GM23338 (cell line): ENCODE data around the gene CD72. TPM values are rescaled to one million over a fixed set of nuclear protein-coding genes. Genes with fewer than 3 reads are reported as not detected.

ENCODE experiments used
- ATAC-seq: fragments of 200-7000 bp; cut with Tn5 transposase; 3 replicates; pipeline ENCODE4 v1.9.1; 2020
- DNase-seq: peaks from one replicate; pipeline ENCODE4 v3.0.0-alpha.2; 2015; ENCODE audit warnings: low spot score
- H2AFZ ChIP-seq: fragments of 200-600 bp; sonication (generic); 2 replicates; pipeline ENCODE4 v1.8.0; 2016; ENCODE audit warnings: antibody characterized with exemption, mild to moderate bottlenecking, moderate library complexity
- H3F3A ChIP-seq: fragments of 200-600 bp; sonication (generic); replicated peaks from 2 replicates; pipeline ENCODE4 v1.8.0; 2017; ENCODE audit warnings: antibody characterized with exemption, mixed run types, low read depth
- H3K27ac ChIP-seq: fragments of 200-600 bp; sonication (generic); 2 replicates; pipeline ENCODE4 v1.6.1; 2016; ENCODE audit warnings: low read depth
- H3K27me3 ChIP-seq: fragments of 200-600 bp; sonication (generic); 2 replicates; pipeline ENCODE4 v1.8.0; 2016; ENCODE audit warnings: mild to moderate bottlenecking, mixed run types, moderate library complexity; ENCODE audit not compliant: insufficient read depth
- H3K36me3 ChIP-seq: fragments of 200-600 bp; sonication (generic); 2 replicates; pipeline ENCODE4 v1.8.0; 2016; ENCODE audit warnings: mild to moderate bottlenecking; ENCODE audit not compliant: insufficient read depth
- H3K4me1 ChIP-seq: fragments of 200-600 bp; sonication (generic); 2 replicates; pipeline ENCODE4 v1.8.0; 2016; ENCODE audit warnings: mild to moderate bottlenecking, moderate library complexity; ENCODE audit not compliant: insufficient read depth
- H3K4me2 ChIP-seq: fragments of 200-600 bp; sonication (generic); 2 replicates; pipeline ENCODE4 v1.7.1; 2017; ENCODE audit warnings: mixed run types
- H3K4me3 ChIP-seq: fragments of 200-600 bp; sonication (generic); 2 replicates; pipeline ENCODE4 v1.6.1; 2016; ENCODE audit warnings: mixed run types
- H3K79me2 ChIP-seq: fragments of 200-600 bp; sonication (generic); replicated peaks from 2 replicates; pipeline ENCODE4 v1.8.0; 2017; ENCODE audit warnings: mild to moderate bottlenecking; ENCODE audit not compliant: insufficient read depth
- H3K9me2 ChIP-seq: fragments of 200-600 bp; sonication (generic); 2 replicates; pipeline ENCODE4 v1.8.0; 2017; ENCODE audit not compliant: insufficient read depth
- H4K20me1 ChIP-seq: fragments of 200-600 bp; sonication (generic); replicated peaks from 2 replicates; pipeline ENCODE4 v1.8.0; 2017; ENCODE audit warnings: mild to moderate bottlenecking; ENCODE audit not compliant: insufficient read depth
- H3K27ac Mint-ChIP-seq: 2 replicates; pipeline ENCODE4 v1.8.0; 2020; ENCODE audit warnings: inconsistent platforms, mild to moderate bottlenecking, moderate library complexity, mixed read lengths
- H3K27me3 Mint-ChIP-seq: 3 replicates; pipeline ENCODE4 v1.8.0; 2022; ENCODE audit warnings: low read depth, mild to moderate bottlenecking, moderate library complexity, mixed read lengths, inconsistent platforms; ENCODE audit not compliant: insufficient read depth, poor library complexity
- H3K36me3 Mint-ChIP-seq: 3 replicates; pipeline ENCODE4 v1.8.0; 2021; ENCODE audit warnings: low read depth, mild to moderate bottlenecking, inconsistent platforms, moderate library complexity, mixed read lengths
- H3K4me1 Mint-ChIP-seq: 3 replicates; pipeline ENCODE4 v1.8.0; 2020; ENCODE audit warnings: mild to moderate bottlenecking, inconsistent platforms, mixed read lengths
- H3K4me3 Mint-ChIP-seq: 3 replicates; pipeline ENCODE4 v1.8.0; 2021; ENCODE audit warnings: moderate library complexity, mild to moderate bottlenecking, inconsistent platforms, mixed read lengths
- H3K9me3 Mint-ChIP-seq: 3 replicates; pipeline ENCODE4 v1.8.0; 2020; ENCODE audit warnings: moderate library complexity, mild to moderate bottlenecking, inconsistent platforms, mixed read lengths
- CREB1 ChIP-seq: fragments of 250-450 bp; sonication (Bioruptor Pico); IDR thresholded peaks from 2 replicates; pipeline ENCODE4 v1.5.0; 2020; ENCODE audit warnings: low read depth, mild to moderate bottlenecking, moderate library complexity
- EZH2 ChIP-seq: fragments of 200-600 bp; sonication (generic); IDR thresholded peaks from one replicate; pipeline ENCODE4 v1.8.0; 2017; ENCODE audit warnings: antibody characterized with exemption, mild to moderate bottlenecking, low read depth; ENCODE audit not compliant: unreplicated experiment
- EZH2phosphoT487 ChIP-seq: fragments of 200-600 bp; sonication (generic); IDR thresholded peaks from one replicate; pipeline ENCODE4 v1.8.1; 2018; ENCODE audit warnings: antibody characterized with exemption; ENCODE audit not compliant: unreplicated experiment
- JUNB ChIP-seq: IDR thresholded peaks from one replicate; pipeline ENCODE4 v1.6.1; 2016; ENCODE audit warnings: antibody characterized with exemption; ENCODE audit not compliant: unreplicated experiment
- NANOG ChIP-seq: IDR thresholded peaks from 2 replicates; pipeline ENCODE4 v1.6.1; 2016; ENCODE audit warnings: antibody characterized with exemption, borderline replicate concordance
- STAT1 ChIP-seq: IDR thresholded peaks from one replicate; pipeline ENCODE4 v1.6.1; 2016; ENCODE audit warnings: antibody characterized with exemption; ENCODE audit not compliant: unreplicated experiment
- ZNF114 ChIP-seq: fragments of 250-450 bp; sonication (Bioruptor Pico); IDR thresholded peaks from 2 replicates; pipeline ENCODE4 v1.5.0; 2020; ENCODE audit warnings: mild to moderate bottlenecking, moderate library complexity
- ZNF331 ChIP-seq: fragments of 250-450 bp; sonication (Bioruptor Pico); IDR thresholded peaks from 2 replicates; pipeline ENCODE4 v1.5.0; 2020; ENCODE audit warnings: low read depth, mild to moderate bottlenecking, moderate library complexity
- polyA plus RNA-seq: library from polyadenylated mRNA; unstranded; fragments of >200 nt; fragmentation: Nextera tagmentation; extraction: Ambion mirVana; gene quantifications from 2 replicates; pipeline ENCODE4 v1.2.1, GENCODE V29; 2016
- total RNA-seq: library from RNA; depleted of rRNA; stranded (reverse); fragments of >200 nt; shearing (Covaris generic); gene quantifications from 2 replicates; pipeline ENCODE4 v1.2.3, GENCODE V29; 2014
- TF ChIP-seq, protein P1 (sequence below): IDR thresholded peaks from one replicate; pipeline ENCODE4 v1.6.1; 2018; ENCODE audit warnings: antibody characterized with exemption; ENCODE audit not compliant: unreplicated experiment
- TF ChIP-seq, protein P2 (sequence below): IDR thresholded peaks from 2 replicates; pipeline ENCODE4 v1.6.1; 2016; ENCODE audit warnings: antibody characterized with exemption

The CD72 gene
- total and polyA plus RNA-seq, 2 experiments from 2014 or later: 4.7 to 4.8 TPM

DNA sequence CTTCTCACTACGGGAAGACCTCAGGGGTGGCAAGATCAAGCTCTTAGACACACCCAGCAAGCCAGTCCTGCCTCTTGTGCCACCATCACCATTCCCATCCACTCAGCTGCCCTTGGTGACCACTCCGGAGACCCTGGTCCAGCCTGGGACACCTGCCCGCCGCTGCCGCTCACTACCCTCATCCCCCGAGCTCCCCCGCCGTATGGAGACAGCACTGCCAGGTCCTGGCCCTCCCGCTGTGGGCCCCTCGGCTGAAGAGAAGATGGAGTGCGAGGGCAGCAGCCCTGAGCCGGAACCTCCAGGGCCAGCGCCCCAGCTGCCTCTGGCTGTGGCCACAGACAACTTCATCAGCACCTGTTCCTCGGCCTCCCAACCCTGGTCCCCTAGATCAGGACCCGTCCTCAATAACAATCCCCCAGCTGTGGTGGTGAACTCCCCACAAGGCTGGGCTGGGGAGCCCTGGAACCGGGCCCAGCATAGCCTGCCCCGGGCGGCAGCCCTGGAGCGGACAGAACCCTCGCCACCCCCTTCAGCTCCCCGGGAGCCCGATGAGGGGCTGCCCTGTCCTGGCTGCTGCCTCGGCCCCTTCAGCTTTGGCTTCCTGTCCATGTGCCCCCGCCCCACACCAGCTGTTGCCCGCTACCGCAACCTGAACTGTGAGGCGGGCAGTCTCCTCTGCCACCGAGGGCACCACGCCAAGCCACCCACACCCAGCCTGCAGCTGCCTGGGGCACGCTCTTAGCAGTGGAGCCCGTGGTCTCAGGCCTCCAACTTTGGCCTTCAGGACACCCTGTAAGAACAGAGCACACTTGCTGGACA is 9.0 kb downstream of the CD72 start:
- H3K27ac Mint-ChIP-seq: no peak overlapping the region
- peaks cover 7% of the 10 kb centered on the region; the same call in 1 of the 2 replicates for H3F3A ChIP-seq
- no peak overlapping the region for H2AFZ ChIP-seq
- no peak overlapping the region for H3K4me2 ChIP-seq
- no peaks in the 10 kb centered on the region for H3K9me3 Mint-ChIP-seq
- H3K27ac ChIP-seq: no peak overlapping the region
- H3K4me1 ChIP-seq: peaks cover 6% of the 10 kb centered on the region
- no peaks in the 10 kb centered on the region; the same call in none of the 2 replicates for H4K20me1 ChIP-seq
- peaks cover 10% of the 10 kb centered on the region for H3K36me3 Mint-ChIP-seq
- no peaks in the 10 kb centered on the region for H3K9me2 ChIP-seq
- H3K4me3 Mint-ChIP-seq: no peak overlapping the region
- peaks cover 4% of the 10 kb centered on the region; the same call in 1 of the 2 replicates for H3K79me2 ChIP-seq
- peaks cover 2% of the 10 kb centered on the region for H3K27me3 Mint-ChIP-seq
- ATAC-seq (no peak), DNase-seq (no peak)
- H3K4me1 Mint-ChIP-seq: no peaks in the 10 kb centered on the region; the same call in 2 of the 3 replicates
- no peaks in the 10 kb centered on the region for H3K36me3 ChIP-seq
- TF ChIP-seq EZH2phosphoT487 (no peak), ZNF114 (CRISPR knock-in tag) (no peak)
- no peak overlapping the region for H3K4me3 ChIP-seq
- no peaks in the 10 kb centered on the region for H3K27me3 ChIP-seq

DNA sequence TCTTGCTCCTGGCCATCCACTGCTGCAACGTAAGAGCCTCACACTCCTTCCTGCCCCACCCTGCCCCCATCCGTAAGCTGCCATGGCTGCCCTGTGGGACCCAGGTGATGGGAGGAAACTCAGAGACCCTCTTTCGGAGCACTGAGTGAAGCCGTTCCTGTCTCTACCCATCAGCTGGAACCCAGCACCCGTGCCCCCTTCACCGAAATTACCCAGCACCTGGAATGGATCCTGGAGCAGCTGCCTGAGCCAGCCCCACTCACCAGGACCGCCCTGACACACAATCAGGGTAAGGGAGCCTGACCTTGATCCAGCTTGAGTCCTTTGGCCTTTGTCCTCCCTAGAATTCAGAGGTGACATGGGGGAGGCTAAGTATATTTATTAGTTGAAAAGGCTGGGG is 10.0 kb downstream of the CD72 start:
- ATAC-seq (no peak), DNase-seq (no peak)
- H3K4me1 Mint-ChIP-seq: peaks cover 3% of the 10 kb centered on the region; the same call in 2 of the 3 replicates
- H3K9me3 Mint-ChIP-seq: no peaks in the 10 kb centered on the region
- H3K4me1 ChIP-seq: peaks cover 10% of the 10 kb centered on the region
- H3K27me3 Mint-ChIP-seq: peaks cover 6% of the 10 kb centered on the region
- H3K27me3 ChIP-seq: no peaks in the 10 kb centered on the region
- H3K4me3 ChIP-seq: no peak overlapping the region
- H3K27ac ChIP-seq: no peak overlapping the region
- no peak overlapping the region for H2AFZ ChIP-seq
- peaks cover 10% of the 10 kb centered on the region for H3K36me3 Mint-ChIP-seq
- H3K9me2 ChIP-seq: no peaks in the 10 kb centered on the region
- H3K4me3 Mint-ChIP-seq: no peak overlapping the region
- no peak overlapping the region for H3K4me2 ChIP-seq
- no peaks in the 10 kb centered on the region for H3K36me3 ChIP-seq
- no peak overlapping the region for H3K27ac Mint-ChIP-seq
- peaks cover 12% of the 10 kb centered on the region; the same call in 1 of the 2 replicates for H3F3A ChIP-seq
- peaks cover 4% of the 10 kb centered on the region; the same call in 1 of the 2 replicates for H3K79me2 ChIP-seq
- no peaks in the 10 kb centered on the region; the same call in none of the 2 replicates for H4K20me1 ChIP-seq
- TF ChIP-seq STAT1 (no peak), CREB1 (CRISPR knock-in tag) (no peak), EZH2 (no peak), NANOG (no peak), JUNB (no peak), ZNF331 (no peak)
- TF ChIP-seq, protein P1, sequence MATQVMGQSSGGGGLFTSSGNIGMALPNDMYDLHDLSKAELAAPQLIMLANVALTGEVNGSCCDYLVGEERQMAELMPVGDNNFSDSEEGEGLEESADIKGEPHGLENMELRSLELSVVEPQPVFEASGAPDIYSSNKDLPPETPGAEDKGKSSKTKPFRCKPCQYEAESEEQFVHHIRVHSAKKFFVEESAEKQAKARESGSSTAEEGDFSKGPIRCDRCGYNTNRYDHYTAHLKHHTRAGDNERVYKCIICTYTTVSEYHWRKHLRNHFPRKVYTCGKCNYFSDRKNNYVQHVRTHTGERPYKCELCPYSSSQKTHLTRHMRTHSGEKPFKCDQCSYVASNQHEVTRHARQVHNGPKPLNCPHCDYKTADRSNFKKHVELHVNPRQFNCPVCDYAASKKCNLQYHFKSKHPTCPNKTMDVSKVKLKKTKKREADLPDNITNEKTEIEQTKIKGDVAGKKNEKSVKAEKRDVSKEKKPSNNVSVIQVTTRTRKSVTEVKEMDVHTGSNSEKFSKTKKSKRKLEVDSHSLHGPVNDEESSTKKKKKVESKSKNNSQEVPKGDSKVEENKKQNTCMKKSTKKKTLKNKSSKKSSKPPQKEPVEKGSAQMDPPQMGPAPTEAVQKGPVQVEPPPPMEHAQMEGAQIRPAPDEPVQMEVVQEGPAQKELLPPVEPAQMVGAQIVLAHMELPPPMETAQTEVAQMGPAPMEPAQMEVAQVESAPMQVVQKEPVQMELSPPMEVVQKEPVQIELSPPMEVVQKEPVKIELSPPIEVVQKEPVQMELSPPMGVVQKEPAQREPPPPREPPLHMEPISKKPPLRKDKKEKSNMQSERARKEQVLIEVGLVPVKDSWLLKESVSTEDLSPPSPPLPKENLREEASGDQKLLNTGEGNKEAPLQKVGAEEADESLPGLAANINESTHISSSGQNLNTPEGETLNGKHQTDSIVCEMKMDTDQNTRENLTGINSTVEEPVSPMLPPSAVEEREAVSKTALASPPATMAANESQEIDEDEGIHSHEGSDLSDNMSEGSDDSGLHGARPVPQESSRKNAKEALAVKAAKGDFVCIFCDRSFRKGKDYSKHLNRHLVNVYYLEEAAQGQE: no peak
- TF ChIP-seq, protein P2, sequence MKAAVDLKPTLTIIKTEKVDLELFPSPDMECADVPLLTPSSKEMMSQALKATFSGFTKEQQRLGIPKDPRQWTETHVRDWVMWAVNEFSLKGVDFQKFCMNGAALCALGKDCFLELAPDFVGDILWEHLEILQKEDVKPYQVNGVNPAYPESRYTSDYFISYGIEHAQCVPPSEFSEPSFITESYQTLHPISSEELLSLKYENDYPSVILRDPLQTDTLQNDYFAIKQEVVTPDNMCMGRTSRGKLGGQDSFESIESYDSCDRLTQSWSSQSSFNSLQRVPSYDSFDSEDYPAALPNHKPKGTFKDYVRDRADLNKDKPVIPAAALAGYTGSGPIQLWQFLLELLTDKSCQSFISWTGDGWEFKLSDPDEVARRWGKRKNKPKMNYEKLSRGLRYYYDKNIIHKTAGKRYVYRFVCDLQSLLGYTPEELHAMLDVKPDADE: no peak
